Stimulated activated naive B cell treated with anti-CD40 and anti-IgM and Interleukin-4, amounts not matched to agents 10 μg/mL and 1 μg/mL and 100 μg/mL, for 72 hours (primary cell): ENCODE results near the gene SCARB1.

Source experiments
- ATAC-seq, 2 donors: fragments of 150-1000 bp; cut with Tn5 transposase; replicated peaks; 2 replicates each; pipeline ENCODE4 v1.10.0; 2021; ENCODE audit warnings: moderate library complexity in 1 of 2
- DNase-seq: peaks from one replicate; pipeline ENCODE4 v3.0.0; 2021
- H3K27ac Mint-ChIP-seq: one replicate; pipeline ENCODE4 v1.8.0; 2022; ENCODE audit warnings: mild to moderate bottlenecking, mixed read lengths
- H3K27me3 Mint-ChIP-seq, 2 donors: one replicate each; pipeline ENCODE4 v1.8.0; 2022; ENCODE audit warnings: mixed read lengths in 2 of 2
- H3K36me3 Mint-ChIP-seq, 2 donors: one replicate each; pipeline ENCODE4 v1.8.0; 2022; ENCODE audit warnings: mixed read lengths in 2 of 2, mild to moderate bottlenecking in 1 of 2
- H3K4me1 Mint-ChIP-seq, 2 donors: one replicate each; pipeline ENCODE4 v1.8.0; 2022; ENCODE audit warnings: mixed read lengths in 2 of 2, mild to moderate bottlenecking in 1 of 2
- H3K4me3 Mint-ChIP-seq, 2 donors: one replicate each; pipeline ENCODE4 v1.8.0; 2022; ENCODE audit warnings: mild to moderate bottlenecking in 2 of 2, mixed read lengths in 2 of 2, moderate library complexity in 1 of 2
- H3K9me3 Mint-ChIP-seq, 2 donors: one replicate each; pipeline ENCODE4 v1.8.0; 2022; ENCODE audit warnings: mixed read lengths in 2 of 2, mild to moderate bottlenecking in 1 of 2

The SCARB1 gene

DNA sequence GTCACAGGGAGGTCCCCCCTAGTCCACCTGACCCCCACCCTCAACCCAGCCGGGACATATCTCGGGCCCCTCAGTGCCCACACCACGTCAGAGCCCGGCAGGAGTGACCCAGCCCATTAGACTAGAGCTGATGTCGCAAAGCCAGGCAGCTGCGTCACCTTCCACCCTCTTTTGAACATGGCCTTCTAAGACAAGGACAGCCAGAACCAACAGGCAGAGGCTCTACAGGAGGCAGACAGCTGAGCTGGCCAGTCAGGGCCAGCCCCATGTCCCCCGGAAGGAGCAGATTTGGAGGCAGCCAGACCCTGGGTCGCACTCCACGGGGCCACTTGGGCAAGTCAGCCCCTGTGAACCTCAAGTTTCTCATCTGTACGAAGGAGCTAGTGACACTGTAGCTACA lies 44.1 kb downstream of the SCARB1 start:
- ATAC-seq: no peak
- H3K36me3 Mint-ChIP-seq: peaks cover 33 to 44% of the 10 kb centered on the region in 2 donors
- no peak overlapping the region for H3K27ac Mint-ChIP-seq
- H3K27me3 Mint-ChIP-seq: no peaks in the 10 kb centered on the region
- peaks cover 2 to 10% of the 10 kb centered on the region in 2 donors for H3K4me1 Mint-ChIP-seq
- no peak for DNase-seq
- H3K4me3 Mint-ChIP-seq: no peak overlapping the region
- no peaks in the 10 kb centered on the region for H3K9me3 Mint-ChIP-seq

DNA sequence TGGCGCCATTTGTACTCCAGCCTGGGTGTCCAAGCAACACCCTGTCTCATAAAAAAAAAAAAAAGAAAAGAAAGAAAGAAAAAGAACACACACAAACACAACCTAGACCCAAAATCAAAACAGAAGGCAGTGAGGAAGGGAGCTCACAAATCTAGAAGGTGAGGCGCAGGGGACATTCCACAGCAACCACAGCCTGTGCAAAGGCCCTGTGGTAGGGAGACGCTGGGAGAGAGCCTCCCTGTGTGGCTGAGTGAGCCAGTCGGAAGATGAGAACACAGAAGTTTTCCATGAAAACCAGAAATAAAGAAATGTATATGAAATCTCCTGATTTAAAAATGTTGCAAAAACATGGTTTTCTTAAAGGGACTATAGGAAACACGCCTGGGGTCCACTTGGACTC lies 44.6 kb downstream of the SCARB1 start:
- Mint-ChIP-seq H3K4me3 (no peak overlapping the region), H3K4me1 (peaks cover 2 to 10% of the 10 kb centered on the region in 2 donors)

DNA sequence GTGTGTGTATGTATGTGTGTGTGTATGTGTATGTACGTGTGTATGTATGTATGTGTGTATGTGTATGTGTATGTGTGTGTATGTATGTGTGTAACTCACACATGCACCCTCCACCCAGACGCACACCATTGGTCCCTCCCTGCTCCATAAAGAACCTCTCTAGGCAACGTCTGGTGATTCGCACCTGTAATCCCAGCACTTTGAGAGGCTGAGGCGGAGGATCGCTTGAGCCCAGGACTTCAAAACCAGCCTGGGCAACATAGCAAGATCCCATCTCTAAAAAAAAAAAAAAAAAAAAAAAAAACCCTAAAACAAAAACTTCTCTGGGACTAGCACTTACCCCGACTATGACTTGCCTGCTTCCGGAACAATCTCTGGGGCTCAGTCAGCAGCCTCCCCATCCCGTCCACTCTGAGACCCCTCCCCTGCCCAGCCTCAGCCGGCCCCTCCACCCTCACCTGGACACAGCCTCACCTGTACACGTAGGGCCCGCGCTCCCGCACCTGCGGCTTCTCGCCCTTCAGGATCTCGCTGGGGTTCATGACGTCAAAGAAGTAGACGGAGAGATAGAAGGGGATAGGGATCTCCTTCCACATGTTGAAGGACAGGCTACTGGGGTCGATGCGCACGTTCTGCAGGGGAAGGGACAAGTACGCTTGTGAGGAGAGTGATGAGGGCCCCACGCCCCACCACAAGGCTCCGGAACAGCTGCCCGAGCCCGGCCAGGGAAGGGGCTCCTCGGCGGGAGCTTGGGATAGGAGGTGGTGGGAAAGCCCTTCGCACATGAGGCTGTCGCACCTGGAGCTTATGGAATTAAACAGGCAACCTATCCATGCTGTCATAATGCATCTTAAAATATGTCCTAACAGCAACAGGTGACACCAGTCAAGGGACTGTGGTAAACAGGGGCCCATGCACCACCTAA lies 46.3 kb downstream of the SCARB1 start:
- H3K36me3 Mint-ChIP-seq: peaks cover 49 to 62% of the 10 kb centered on the region in 2 donors
- no peak for ATAC-seq
- no peaks in the 10 kb centered on the region for H3K27me3 Mint-ChIP-seq
- H3K4me1 Mint-ChIP-seq: peaks cover 2 to 10% of the 10 kb centered on the region in 2 donors
- no peak overlapping the region for H3K27ac Mint-ChIP-seq
- no peak overlapping the region for H3K4me3 Mint-ChIP-seq
- DNase-seq: no peak
- no peaks in the 10 kb centered on the region for H3K9me3 Mint-ChIP-seq

More for the DNA sequence above, 44.6 kb downstream of the SCARB1 start:
- ATAC-seq (no peak), DNase-seq (no peak)
- Mint-ChIP-seq H3K27me3 (no peaks in the 10 kb centered on the region), H3K9me3 (no peaks in the 10 kb centered on the region), H3K27ac (no peak overlapping the region), H3K36me3 (peaks cover 35 to 45% of the 10 kb centered on the region in 2 donors)

DNA sequence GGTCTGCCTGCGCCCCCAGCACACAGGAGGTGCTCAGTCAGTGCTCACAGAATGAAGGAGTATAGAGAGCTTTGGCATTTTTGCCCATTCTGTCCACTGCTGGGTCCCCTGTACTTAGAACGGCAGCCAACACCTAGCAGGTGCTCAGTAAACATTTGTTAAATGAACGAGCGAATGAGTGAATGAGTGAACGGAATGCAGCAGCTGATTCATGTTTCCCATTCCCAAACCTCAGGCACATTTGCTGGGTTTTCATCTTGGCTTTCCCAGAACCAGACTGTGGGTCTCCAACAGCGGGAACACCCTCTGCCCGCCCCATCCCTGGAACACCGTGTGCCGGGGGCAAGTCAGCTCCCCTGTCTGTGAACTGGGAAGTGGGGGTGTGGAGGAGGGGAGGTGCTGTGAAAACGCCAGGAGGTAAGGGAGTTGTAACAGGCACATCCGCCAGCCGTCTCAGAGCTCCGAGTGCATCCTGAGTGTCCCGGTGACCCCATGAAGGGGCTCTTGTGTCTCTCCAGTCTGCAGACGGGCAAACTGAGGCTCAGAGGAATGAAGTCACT lies 47.3 kb downstream of the SCARB1 start:
- Mint-ChIP-seq H3K4me1 (peaks cover 2 to 3% of the 10 kb centered on the region in 2 donors), H3K27ac (no peak overlapping the region), H3K4me3 (no peak overlapping the region), H3K27me3 (no peaks in the 10 kb centered on the region), H3K9me3 (no peaks in the 10 kb centered on the region), H3K36me3 (peaks cover 44 to 62% of the 10 kb centered on the region in 2 donors)
- ATAC-seq: no peak
- no peak for DNase-seq

DNA sequence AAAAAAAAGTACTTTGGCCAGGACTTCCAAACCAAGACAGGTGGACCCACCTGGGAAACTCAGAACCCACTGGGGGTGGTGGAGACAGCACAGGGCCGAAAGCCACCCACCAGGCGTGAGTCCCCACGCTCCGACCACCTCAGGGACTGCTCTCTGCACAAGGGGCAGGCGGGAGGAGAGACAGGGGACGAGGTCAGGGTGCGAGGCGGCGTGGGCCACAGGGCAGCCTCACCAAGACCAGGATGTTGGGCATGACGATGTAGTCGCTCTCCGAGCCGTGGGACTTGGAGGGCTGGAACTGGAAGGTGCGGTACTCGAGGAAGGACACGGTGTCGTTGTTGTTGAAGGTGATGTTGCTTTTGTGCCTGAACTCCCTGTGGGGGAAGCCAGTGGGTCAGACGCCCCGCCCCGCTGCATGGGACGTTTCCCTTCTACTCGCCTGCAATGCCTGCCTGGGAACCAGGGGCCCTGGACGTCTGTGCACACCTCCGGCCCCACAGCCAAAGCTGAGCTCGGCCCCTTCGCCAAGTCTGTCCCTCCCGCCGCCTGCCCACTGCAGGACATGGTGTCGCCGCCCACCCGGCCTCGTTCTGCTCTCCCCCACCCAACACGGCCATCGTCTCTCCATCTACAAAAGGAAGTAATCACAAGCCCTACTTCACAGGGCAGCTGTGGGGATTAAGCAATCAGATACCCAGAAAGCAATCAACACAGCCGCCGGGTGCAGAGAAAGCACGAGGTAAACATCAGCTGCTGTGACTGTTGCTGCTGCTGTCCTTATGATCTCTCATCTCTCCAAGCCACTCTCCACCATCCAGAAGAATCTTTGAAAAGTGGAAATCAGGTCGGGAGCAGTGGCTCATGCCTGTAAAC lies 48.7 kb downstream of the SCARB1 start:
- no peaks in the 10 kb centered on the region for H3K27me3 Mint-ChIP-seq
- H3K9me3 Mint-ChIP-seq: no peaks in the 10 kb centered on the region
- peaks cover 0 to 2% of the 10 kb centered on the region in 2 donors for H3K4me1 Mint-ChIP-seq
- H3K27ac Mint-ChIP-seq: no peak overlapping the region
- no peak overlapping the region for H3K4me3 Mint-ChIP-seq
- DNase-seq: no peak
- H3K36me3 Mint-ChIP-seq: peaks cover 41 to 63% of the 10 kb centered on the region in 2 donors
- no peak for ATAC-seq

DNA sequence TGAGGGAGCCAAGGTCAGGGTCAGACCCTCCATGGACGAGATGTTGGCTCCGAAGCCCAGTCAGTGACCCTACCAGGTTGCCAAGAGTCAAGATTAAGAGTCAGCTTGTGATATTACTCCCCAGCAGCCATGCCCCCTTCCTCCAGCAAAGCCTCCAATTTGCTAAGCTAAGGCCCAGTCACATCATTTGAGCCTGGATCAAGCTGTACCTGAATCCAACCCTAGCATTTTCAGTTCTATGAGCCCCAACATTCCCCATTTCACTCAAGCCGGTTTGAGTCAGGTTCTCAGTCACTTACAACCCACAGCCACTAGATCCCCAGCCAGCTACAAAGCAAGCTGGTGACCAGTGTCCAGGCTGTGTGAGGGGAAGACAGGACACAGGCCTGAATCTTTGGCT lies 49.9 kb downstream of the SCARB1 start:
- Mint-ChIP-seq H3K9me3 (no peaks in the 10 kb centered on the region), H3K36me3 (peaks cover 42 to 66% of the 10 kb centered on the region in 2 donors), H3K4me3 (no peak overlapping the region), H3K27me3 (no peaks in the 10 kb centered on the region), H3K27ac (no peak overlapping the region), H3K4me1 (peaks cover 0 to 2% of the 10 kb centered on the region in 2 donors)
- no peak for DNase-seq
- ATAC-seq: no peak

DNA sequence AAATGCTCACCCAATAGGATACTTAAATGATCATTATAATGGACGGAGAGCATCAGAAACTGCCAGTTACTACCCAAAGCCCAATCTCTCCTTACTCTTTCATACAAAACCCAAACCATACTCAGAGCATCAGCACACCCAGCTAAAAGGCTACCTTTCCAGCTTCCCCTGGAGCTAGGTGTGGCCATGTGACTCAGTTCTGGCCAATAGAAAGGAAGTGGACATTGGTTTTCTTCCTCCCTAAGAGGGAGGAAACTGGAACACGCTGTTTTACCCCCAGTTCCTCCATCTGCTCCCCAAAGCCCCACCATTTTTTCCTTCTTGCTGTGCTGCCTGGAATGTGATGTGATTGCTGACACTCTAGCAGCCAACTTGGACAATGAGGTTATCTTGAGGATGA lies 50.7 kb downstream of the SCARB1 start:
- Mint-ChIP-seq H3K4me1 (peaks cover 0 to 1% of the 10 kb centered on the region in 2 donors), H3K27me3 (no peaks in the 10 kb centered on the region), H3K4me3 (no peak overlapping the region), H3K9me3 (no peaks in the 10 kb centered on the region), H3K36me3 (peaks cover 46 to 70% of the 10 kb centered on the region in 2 donors), H3K27ac (no peak overlapping the region)
- DNase-seq: no peak
- ATAC-seq: no peak

DNA sequence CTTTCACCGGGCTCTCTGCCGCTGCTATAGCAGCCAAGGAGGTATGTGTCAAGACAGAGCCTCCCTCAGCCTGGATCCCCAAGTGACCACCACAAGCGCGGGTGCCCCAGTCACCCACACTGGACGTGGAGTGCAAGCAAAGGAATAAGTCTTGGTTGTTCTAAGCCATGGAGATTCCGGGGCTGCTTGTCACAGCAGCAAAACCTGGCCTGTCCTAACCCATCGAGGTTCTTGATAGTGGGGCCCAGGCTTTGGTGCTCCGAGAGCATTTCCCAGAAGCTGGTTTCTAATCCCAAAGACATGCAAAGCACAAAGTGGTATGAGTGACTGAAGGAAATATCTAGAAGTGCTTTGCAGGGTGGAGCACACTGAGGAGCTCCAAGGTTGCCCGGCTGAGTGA lies 51.3 kb downstream of the SCARB1 start:
- Mint-ChIP-seq H3K4me3 (no peak overlapping the region), H3K4me1 (no peaks in the 10 kb centered on the region), H3K27ac (no peak overlapping the region), H3K36me3 (peaks cover 47 to 69% of the 10 kb centered on the region in 2 donors), H3K27me3 (no peaks in the 10 kb centered on the region), H3K9me3 (no peaks in the 10 kb centered on the region)
- DNase-seq (no peak), ATAC-seq (no peak)

DNA sequence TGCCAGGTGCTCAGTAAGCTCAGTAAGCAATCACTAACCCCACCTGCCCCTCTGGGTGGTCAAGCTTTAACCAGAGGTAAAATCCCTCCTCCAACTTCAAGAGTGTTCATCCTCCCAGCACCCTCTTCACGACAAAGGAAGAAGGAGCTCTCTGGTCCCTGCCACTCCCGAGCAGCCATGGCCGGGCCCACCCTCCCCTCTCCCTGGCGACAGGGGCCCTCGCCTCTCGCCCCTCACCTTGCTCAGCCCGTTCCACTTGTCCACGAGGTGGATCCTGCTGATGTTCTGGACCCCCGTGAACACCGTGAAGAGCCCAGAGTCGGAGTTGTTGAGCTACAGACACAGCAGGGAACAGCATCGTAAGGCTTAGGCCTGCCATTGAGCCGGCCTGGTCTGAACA lies 52.0 kb downstream of the SCARB1 start:
- Mint-ChIP-seq H3K4me1 (no peaks in the 10 kb centered on the region), H3K4me3 (no peak overlapping the region), H3K27ac (no peak overlapping the region), H3K36me3 (peaks cover 52 to 73% of the 10 kb centered on the region in 2 donors), H3K27me3 (no peaks in the 10 kb centered on the region), H3K9me3 (no peaks in the 10 kb centered on the region)
- DNase-seq (no peak), ATAC-seq (no peak)

DNA sequence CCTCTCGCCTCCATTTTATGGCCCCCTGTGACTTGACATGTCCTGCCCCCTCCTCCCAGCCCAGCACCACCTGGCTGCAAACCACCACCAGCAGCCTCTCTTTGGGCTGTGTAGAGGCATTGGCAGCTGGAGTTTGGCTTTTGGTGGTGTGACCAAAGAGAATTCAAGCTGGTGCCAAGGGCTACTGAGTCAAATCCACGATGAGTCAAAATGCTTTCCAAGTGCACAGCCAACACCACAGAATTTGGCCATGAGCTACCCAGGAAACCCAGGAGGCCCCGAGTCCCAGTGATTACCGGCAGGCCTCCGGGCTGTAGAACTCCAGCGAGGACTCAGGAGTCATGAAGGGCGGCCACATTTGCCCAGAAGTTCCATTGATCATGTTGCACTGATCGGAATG lies 53.8 kb downstream of the SCARB1 start:
- ATAC-seq (no peak), DNase-seq (no peak)
- Mint-ChIP-seq H3K27ac (no peak overlapping the region), H3K4me1 (no peaks in the 10 kb centered on the region), H3K9me3 (no peaks in the 10 kb centered on the region), H3K27me3 (no peaks in the 10 kb centered on the region), H3K36me3 (peaks cover 54 to 70% of the 10 kb centered on the region in 2 donors), H3K4me3 (no peak overlapping the region)

DNA sequence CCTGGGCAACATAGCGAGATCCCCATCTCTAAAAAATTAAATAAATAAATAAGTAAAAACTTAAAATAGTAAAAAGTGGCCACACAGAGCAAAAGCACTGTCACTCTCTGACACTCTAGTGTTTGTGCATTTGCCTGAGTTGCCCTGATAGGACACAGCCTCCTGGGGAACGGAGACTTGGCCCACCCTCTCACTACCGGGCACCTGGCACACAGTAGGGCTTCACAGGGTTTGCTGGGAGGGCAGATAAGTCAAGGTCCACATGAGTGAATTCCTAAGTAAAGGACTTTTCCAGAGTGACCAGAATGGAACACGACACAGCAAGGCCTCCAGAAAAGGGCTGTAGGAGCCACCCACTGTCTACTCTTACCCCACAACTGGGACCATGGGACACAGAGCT lies 54.3 kb downstream of the SCARB1 start:
- Mint-ChIP-seq H3K27ac (no peak overlapping the region), H3K27me3 (no peaks in the 10 kb centered on the region), H3K4me3 (no peak overlapping the region), H3K36me3 (peaks cover 53 to 70% of the 10 kb centered on the region in 2 donors), H3K4me1 (no peaks in the 10 kb centered on the region), H3K9me3 (no peaks in the 10 kb centered on the region)
- ATAC-seq (no peak), DNase-seq (no peak)

DNA sequence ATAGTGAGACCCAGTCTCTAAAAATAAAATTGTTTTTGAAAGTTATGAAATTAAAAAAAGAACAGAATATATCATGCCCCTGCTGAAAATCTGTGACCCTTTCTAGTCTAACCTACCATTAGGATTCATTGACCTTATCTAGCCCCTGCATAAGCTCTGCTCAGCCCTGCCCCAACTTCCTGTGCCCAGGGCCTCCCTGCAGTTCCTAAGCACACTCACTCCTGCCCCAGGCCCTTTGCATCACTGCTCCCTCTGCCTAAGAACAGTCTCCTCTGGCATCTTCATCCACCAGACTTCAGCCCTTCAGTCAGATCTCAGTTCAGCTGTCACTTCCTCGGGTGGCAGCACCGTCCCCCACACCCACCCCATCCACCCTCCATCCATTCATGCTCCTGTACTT lies 55.4 kb downstream of the SCARB1 start:
- ATAC-seq: no peak
- peaks cover 0 to 1% of the 10 kb centered on the region in 2 donors for H3K4me1 Mint-ChIP-seq

DNA sequence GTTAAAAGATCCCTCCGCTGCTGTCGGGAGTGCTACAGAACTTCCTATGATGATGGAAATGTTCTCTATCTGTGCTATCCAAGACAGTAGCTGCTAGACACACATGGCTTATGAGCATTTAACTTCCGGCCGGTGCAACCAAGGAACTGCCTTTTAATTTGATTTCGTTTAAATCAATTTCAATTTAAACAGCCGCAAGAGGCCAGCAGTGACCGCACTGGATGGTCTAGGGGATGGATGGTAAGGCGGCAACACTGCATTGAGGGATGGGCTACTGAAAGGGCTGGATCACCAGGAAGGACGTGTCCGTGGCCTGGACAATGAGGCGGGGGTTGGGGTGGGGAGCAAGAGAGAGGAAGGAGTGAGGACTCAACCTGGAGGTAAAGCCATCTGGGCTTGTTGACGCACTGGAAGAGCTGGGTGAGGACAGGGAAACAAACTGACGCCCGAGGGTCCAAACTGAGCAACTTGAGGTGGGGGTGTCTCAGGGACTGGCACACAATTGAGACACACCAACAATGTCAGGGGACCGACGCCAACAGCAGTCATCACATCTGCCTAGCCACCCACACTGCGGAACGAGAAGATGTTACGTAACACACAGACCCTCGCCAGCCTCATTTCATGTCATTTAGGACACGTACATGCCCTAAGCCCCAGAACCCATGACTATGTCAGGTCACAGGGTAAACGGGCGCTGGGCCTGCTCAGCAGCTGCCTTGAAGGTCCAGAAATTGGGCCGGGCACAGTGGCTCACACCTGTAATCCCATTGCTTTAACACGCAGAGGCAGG lies 57.6 kb downstream of the SCARB1 start:
- no peak overlapping the region for H3K4me3 Mint-ChIP-seq
- H3K4me1 Mint-ChIP-seq: peaks cover 0 to 5% of the 10 kb centered on the region in 2 donors

More for the DNA sequence above, 55.4 kb downstream of the SCARB1 start:
- no peak for DNase-seq
- Mint-ChIP-seq H3K36me3 (peaks cover 48 to 65% of the 10 kb centered on the region in 2 donors), H3K27ac (no peak overlapping the region), H3K4me3 (no peak overlapping the region), H3K27me3 (no peaks in the 10 kb centered on the region), H3K9me3 (no peaks in the 10 kb centered on the region)

DNA sequence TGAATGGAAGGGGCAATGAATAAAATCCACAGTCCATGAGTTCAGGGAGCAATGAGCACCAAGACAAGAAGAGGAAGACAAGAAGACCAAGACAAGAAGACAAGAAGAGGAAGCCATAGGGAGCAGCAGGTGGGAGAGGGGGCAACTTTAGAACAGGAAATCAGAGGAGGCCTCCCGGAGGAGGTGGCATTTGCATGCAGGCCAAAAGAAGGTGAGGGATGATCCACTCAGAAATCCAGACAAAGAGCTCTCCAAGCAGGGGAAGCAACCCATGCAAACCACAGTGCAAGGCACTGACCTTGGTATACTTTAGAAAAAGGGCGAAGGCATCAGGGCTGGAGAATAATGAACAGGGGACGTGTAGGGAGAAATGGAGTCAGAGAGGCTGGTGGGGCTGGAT lies 58.6 kb downstream of the SCARB1 start:
- H3K9me3 Mint-ChIP-seq: no peaks in the 10 kb centered on the region
- H3K4me3 Mint-ChIP-seq: no peak overlapping the region
- H3K27ac Mint-ChIP-seq: no peak overlapping the region
- H3K27me3 Mint-ChIP-seq: no peaks in the 10 kb centered on the region
- peaks cover 48 to 57% of the 10 kb centered on the region in 2 donors for H3K36me3 Mint-ChIP-seq
- no peak for ATAC-seq
- no peak for DNase-seq
- H3K4me1 Mint-ChIP-seq: peaks cover 0 to 5% of the 10 kb centered on the region in 2 donors

More for the DNA sequence above, 57.6 kb downstream of the SCARB1 start:
- H3K9me3 Mint-ChIP-seq: no peaks in the 10 kb centered on the region
- ATAC-seq (no peak), DNase-seq (no peak)
- no peak overlapping the region for H3K27ac Mint-ChIP-seq
- H3K27me3 Mint-ChIP-seq: no peaks in the 10 kb centered on the region
- H3K36me3 Mint-ChIP-seq: peaks cover 43 to 56% of the 10 kb centered on the region in 2 donors
